ENCODE data around the gene ZBTB9.
"Not testable (repeated sequence)": the region's sequence is repeated elsewhere in the genome, so short reads cannot be mapped to it uniquely, and the experiment has no call there.

Gene ZBTB9

DNA sequence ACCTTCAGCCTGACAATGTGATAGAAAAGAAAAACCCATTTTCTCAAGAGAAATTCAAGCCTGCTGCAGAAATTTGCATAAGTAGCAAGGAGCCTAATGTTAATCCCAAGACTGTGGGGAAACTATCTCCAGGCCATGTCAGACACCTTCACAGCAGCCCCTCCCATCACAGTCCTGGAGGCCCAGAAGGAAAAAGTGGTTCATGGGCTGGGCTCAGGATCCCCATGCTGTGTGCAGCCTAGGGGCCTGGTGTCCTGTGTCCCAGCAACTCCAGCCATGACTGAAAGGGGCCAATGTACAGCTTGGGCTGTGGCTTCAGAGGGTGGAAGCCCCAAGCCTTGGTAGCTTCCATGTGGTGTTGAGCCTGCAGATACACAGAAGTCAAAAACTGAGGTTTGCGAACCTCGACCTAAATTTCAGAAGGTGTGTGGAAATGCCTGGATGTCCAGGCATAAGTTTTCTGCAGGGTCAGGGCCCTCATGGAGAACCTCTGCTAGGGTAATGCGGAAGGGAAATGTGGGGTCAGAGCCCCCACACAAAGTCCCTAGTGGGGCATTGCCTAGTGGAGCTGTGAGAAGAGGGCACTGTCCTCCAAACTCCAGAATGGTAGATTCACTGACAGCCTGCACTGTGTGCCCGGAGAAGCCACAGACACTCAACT lies 11.8 kb downstream of the ZBTB9 start:
- no peak for DNase-seq

DNA sequence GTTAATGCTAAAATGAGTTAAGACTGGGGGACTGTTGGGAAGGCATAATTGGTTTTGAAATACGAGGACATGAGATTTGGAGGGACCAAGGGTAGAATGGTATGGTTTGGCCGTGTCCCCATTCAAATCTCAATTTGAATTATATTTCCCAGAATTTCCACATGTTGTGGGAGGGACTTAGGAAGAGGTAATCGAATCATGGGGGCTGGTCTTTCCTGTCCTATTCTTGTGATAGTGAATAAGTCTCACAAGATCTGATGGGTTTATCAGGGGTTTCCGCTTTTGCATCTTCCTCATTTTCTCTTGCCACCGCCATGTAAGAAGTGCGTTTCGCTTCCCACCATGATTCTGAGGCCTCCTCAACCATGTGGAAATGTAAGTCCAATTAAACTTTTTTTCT lies 12.7 kb downstream of the ZBTB9 start:
- no peak for DNase-seq

DNA sequence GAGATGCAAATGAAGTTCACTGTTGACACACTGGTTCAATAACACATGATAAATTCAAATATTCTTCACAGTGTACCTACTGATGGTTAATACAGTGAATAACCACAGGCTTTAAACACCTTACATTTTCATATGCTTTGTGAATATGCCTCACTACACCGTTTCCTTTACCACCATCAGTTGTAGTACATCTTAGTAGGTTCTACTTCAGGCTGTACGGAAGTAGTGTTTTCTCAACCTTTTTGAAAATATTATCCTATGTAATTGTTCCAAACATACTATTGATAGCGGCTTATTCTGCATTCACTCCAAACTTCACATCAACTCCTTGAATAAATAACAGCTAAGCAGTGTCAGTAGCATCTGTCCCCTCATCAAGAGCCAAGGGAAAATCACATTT lies 15.3 kb downstream of the ZBTB9 start:
- no peak for DNase-seq

GRCh38 chr6:33477864-33478263 lies 23.5 kb downstream of the ZBTB9 start:
- DNase-seq, result no peak

DNA sequence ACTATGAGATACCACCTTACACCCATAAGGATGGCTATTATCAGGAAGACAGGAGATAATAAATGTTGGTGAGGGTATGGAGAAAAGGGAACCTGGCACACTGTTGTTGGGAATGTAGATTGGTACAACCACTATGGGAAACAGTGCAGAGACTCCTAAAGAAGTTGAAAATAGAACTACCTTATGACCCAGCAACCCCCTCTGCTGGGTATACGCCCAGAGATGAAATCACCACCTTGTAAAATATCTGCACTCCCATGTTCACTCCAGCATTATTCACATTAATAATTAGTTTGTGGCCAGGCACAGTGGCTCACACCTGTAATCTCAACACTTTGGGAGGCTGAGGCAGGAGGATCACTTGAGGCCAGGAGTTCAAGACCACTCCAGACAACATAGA lies 26.8 kb downstream of the ZBTB9 start:
- no peak for DNase-seq

DNA sequence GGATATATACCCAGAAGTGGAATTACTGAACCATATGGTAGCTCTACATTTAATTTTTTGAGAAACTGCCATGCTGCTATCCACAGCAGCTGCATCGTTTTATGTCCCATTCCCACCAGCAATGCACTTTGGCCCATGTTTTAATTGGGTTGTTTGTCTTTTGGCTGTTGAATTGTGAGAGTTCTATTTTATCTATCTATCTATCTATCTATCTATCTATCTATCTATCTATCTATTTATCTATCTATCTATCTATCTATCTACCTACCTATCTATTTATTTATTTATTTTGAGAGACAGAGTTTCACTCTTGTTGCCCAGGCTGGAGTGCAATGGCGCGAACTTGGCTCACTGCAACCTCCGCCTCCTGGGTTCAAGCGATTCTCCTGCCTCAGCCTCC lies 28.2 kb downstream of the ZBTB9 start:
- DNase-seq, result not testable (repeated sequence)

GRCh38 chr6:33483678-33484077 lies 29.3 kb downstream of the ZBTB9 start:
- DNase-seq, result no peak

DNA sequence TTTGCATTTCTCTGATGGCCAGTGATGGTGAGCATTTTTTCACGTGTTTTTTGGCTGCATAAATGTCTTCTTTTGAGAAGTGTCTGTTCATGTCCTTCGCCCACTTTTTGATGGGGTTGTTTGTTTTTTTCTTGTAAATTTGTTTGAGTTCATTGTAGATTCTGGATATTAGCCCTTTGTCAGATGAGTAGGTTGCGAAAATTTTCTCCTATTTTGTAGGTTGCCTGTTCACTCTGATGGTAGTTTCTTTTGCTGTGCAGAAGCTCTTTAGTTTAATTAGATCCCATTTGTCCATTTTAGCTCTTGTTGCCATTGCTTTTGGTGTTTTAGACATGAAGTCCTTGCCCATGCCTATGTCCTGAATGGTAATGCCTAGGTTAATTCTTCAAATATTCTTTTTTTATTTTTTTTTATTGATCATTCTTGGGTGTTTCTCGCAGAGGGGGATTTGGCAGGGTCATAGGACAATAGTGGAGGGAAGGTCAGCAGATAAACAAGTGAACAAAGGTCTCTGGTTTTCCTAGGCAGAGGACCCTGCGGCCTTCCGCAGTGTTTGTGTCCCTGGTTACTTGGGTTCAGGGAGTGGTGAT lies 30.4 kb downstream of the ZBTB9 start:
- not testable (repeated sequence) for DNase-seq

- DNase-seq, result not testable (repeated sequence)
These were observed 31.3 kb downstream of the ZBTB9 start for GRCh38 chr6:33485680-33486079.

DNA sequence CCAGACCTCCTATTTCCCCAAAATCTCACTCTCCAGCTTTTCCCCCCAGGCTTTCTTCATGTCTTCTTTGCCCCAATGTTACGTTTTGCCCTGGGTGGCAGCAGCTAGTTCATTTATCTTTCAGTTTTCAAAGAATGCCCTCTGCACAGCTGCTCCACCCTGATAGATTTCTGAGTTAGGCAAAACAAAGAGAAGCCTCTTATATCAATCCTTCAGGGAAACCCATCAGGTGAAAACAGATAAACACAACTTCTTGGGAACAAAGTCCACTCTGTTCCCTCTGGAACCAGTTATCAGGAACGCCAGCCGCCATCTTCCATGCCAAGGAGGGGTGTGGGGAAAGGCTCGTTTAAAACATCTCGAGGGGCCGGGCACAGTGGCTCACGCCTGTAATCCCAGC lies 34.0 kb downstream of the ZBTB9 start:
- DNase-seq, result no peak

- DNase-seq, result no peak
These were observed 35.8 kb downstream of the ZBTB9 start for GRCh38 chr6:33490198-33490597.

GRCh38 chr6:33490621-33491020 lies 36.2 kb downstream of the ZBTB9 start:
- DNase-seq, result no peak

GRCh38 chr6:33492093-33492492 lies 37.7 kb downstream of the ZBTB9 start:
- DNase-seq, result no peak

- no peak for DNase-seq
These were observed 42.8 kb downstream of the ZBTB9 start for GRCh38 chr6:33497157-33497556.

- DNase-seq, result no peak
These were observed 48.1 kb downstream of the ZBTB9 start for GRCh38 chr6:33502486-33502885.

GRCh38 chr6:33504486-33504885 lies 50.1 kb downstream of the ZBTB9 start:
- DNase-seq, result no peak

DNA sequence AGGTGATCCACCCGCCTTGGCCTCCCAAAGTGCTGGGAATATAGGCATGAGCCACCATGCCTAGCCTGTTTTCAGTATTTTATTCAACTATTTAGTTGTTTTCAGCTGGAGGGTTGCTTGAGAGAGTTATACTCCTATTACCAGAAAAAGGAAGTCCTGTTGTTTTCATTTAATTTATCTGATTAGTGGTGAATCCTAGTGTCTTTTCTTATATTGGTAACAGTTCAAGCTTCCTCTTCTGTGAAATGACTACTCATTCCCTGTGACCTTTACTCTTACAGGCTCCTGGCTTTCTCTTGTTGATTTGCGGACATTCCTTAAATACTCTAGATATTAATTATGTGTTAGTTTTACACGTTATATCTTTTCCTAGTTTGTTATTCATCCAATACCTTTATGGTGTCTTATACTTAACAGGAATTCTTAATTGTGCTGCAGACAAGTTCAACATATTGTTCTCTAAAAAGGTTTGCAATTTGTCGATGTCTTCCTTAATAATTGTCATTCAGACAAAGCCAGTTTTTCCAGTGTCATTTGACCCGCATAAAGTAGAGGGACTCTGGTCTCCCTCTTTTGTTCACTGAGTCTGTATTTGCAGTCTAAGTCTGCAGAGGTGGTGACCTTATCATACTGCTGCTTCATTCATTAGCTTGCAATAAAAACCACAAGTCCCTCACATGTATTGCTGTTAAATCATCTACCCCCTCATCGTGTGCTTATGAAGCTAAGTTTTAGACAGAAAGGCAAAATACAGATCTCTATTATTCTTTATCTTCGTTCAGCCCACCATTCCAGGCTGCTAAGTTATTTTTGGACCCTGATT lies 51.4 kb downstream of the ZBTB9 start:
- DNase-seq, result no peak

Measured in activated gamma-delta T cell (primary cell).